Small intestine (tissue), 7 donors: ENCODE results near the gene ELOVL7. TPM values are rescaled to one million over a fixed set of nuclear protein-coding genes. Genes with fewer than 3 reads are reported as not detected.
"Not testable (repeated sequence)": the region's sequence is repeated elsewhere in the genome, so short reads cannot be mapped to it uniquely, and the experiment has no call there.

Experiments
- DNase-seq, 2 donors: peaks; one replicate each; pipeline versions ENCODE4 v3.0.0 to v3.0.0-alpha.2; 2013
- FAIRE-seq: peaks from 2 replicates; lab custom pipeline; 2012; peaks lifted over from hg19 to GRCh38; lab: Jason Lieb, UNC
- H3K27ac ChIP-seq, 3 donors: one replicate each; pipeline ENCODE4 v1.5.1; 2013; ENCODE audit warnings: low read length in 2 of 3, mild to moderate bottlenecking in 2 of 3, control low read depth in 1 of 3, inconsistent platforms in 1 of 3, low read depth in 1 of 3, moderate library complexity in 1 of 3
- H3K27me3 ChIP-seq, 3 donors: one replicate each; pipeline ENCODE4 v1.6.1; 2013; ENCODE audit warnings: low read length in 3 of 3, inconsistent platforms in 1 of 3; ENCODE audit not compliant: control insufficient read depth in 3 of 3, insufficient read depth in 3 of 3
- H3K36me3 ChIP-seq, 3 donors: one replicate each; pipeline ENCODE4 v1.6.1; 2013; ENCODE audit warnings: low read length in 3 of 3, inconsistent platforms in 1 of 3, low read depth in 1 of 3, mild to moderate bottlenecking in 1 of 3, moderate library complexity in 1 of 3; ENCODE audit not compliant: control insufficient read depth in 3 of 3, insufficient read depth in 2 of 3
- H3K4me1 ChIP-seq, 3 donors: one replicate each; pipeline ENCODE4 v1.6.1; 2013; ENCODE audit warnings: low read length in 2 of 3, inconsistent platforms in 1 of 3, low read depth in 1 of 3, mild to moderate bottlenecking in 1 of 3, moderate library complexity in 1 of 3; ENCODE audit not compliant: control insufficient read depth in 3 of 3, insufficient read depth in 2 of 3
- H3K4me3 ChIP-seq, 3 donors: one replicate each; pipeline ENCODE4 v1.5.1; 2013; ENCODE audit warnings: low read length in 3 of 3, control low read depth in 1 of 3, inconsistent platforms in 1 of 3, low read depth in 1 of 3, mild to moderate bottlenecking in 1 of 3, moderate library complexity in 1 of 3
- H3K9me3 ChIP-seq, 2 donors: one replicate each; pipeline ENCODE4 v1.6.1; 2013; ENCODE audit warnings: low read depth in 1 of 2, low read length in 1 of 2; ENCODE audit not compliant: control insufficient read depth in 2 of 2, insufficient read depth in 1 of 2
- WGBS, 3 donors: extraction: QIAGEN DNeasy Blood & Tissue Kit; methylation state at CpG; one replicate each; pipeline ENCODE4 v1.1.7; 2013; 5-methylcytosine and 5-hydroxymethylcytosine counted together
- polyA plus RNA-seq, 4 donors: library from polyadenylated mRNA; stranded (reverse) in 3 of 4; unstranded in 1 of 4; fragments of 200-250 nt in 3 of 4; fragments of 120-200 nt in 1 of 4; gene quantifications; one replicate each; pipeline versions ENCODE4 v1.2.1 to v1.2.3, GENCODE V29; 2013
- donor health status: healthy with polysubstance abuse.
- donor health status: control.
- donor health status: control.
- donor health status: Bipolar disorder and iron deficiency.
- donor health status: healthy.

Gene ELOVL7
- polyA plus RNA-seq, 4 donors: 9.2 to 100 (median 20.2) TPM

DNA sequence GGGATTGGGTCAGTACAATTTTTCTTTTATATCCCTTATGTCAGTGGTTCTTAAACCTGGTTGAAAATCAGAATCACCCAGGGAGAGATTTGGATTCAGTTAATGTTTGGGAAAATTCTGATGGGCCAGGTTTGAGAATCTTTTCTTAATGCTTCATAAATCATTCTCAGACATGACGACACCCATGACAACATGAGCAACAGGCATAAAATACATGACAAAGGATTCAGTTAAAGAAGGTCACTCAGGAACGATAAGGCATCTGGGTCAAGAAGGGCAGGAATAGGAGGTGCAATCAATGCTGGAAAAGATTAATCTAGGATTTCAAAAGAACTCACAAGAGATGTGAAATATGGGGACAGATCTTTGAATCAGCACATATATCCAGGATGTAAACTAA, 41.8 kb downstream of the ELOVL7 start:
- FAIRE-seq: no peak
- H3K4me1 ChIP-seq: peaks cover 0 to 23% (median 0%) of the 10 kb centered on the region in 3 donors

GRCh38 chr5:60797482-60798153, 46.5 kb downstream of the ELOVL7 start:
- H3K27me3 ChIP-seq: no peaks in the 10 kb centered on the region
- peaks cover 0 to 6% of the 10 kb centered on the region in 2 donors for H3K9me3 ChIP-seq
- no peak overlapping the region for H3K4me3 ChIP-seq
- 48 to 81% (median 72%) methylated on average over 6 of the region's 6 CpGs for WGBS, 3 donors
- peaks cover 0 to 17% (median 0%) of the 10 kb centered on the region in 3 donors for H3K4me1 ChIP-seq
- FAIRE-seq (no peak), DNase-seq (no peak)
- peaks cover 0 to 9% (median 0%) of the 10 kb centered on the region in 3 donors for H3K36me3 ChIP-seq
- no peak overlapping the region for H3K27ac ChIP-seq

More for the DNA sequence above, 41.8 kb downstream of the ELOVL7 start:
- DNase-seq: peak in 1 of 2 donors; percentile 69
- Histone ChIP-seq H3K4me3 (no peak overlapping the region), H3K36me3 (peaks cover 0 to 7% (median 1%) of the 10 kb centered on the region in 3 donors), H3K9me3 (peaks cover 0 to 6% of the 10 kb centered on the region in 2 donors), H3K27me3 (no peaks in the 10 kb centered on the region), H3K27ac (peak overlapping the region in 1 of 3 donors; percentile 80)
- 29 to 65% (median 62%) methylated on average over 2 of the region's 2 CpGs for WGBS, 3 donors

DNA sequence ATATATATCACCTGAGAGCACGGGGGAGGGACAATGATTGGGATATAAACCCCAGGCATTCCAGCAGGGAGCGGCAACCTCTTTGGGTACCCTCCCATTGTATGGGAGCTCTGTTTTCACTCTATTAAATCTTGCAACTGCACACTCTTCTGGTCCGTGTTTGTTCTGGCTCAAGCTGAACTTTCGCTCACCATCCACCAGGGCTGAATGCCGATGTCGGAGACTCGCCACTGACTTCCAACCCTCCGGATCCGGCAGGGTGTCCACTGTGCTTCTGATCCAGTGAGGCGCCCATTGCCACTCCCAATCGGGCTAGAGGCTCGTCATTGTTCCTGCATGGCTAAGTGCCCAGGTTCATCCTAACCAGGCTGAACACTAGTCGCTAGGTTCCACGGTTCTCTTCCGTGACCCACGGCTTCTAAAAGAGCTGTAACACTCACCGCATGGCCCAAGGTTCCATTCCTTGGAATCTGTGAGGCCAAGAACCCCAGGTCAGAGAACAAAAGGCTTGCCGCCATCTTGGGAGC, 48.6 kb downstream of the ELOVL7 start:
- H3K36me3 ChIP-seq, H3K27ac ChIP-seq, H3K4me3 ChIP-seq, H3K9me3 ChIP-seq, DNase-seq, FAIRE-seq, H3K4me1 ChIP-seq, H3K27me3 ChIP-seq: not testable (repeated sequence)
- 95 to 96% (median 96%) methylated on average over 18 of the region's 18 CpGs for WGBS, 3 donors

DNA sequence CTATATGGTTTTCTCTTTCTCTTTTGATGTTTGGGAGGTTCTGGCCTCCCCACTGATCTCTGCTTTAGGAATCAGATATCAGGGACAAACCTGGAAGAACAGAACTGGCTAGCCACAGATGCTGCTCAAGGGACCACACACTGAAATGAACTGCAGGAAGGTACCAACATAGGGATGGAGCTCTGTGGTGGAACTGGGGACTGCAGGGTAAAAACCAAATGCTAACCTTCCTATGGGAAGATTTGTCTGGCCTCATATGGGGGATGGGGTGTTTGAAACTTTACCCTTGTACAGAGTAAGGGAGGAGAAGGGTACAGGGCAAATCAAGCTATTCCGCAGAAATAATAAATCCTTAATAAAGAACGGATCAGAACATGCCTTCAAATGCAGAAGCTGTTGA, 49.4 kb downstream of the ELOVL7 start:
- whole genome bisulfite sequencing, 3 donors: 92 to 98% (median 96%) methylated on average over 2 of the region's 2 CpGs
- Histone ChIP-seq H3K9me3 (no peaks in the 10 kb centered on the region), H3K4me1 (no peaks in the 10 kb centered on the region), H3K4me3 (no peak overlapping the region), H3K27me3 (no peaks in the 10 kb centered on the region), H3K27ac (no peak overlapping the region), H3K36me3 (peaks cover 0 to 9% (median 0%) of the 10 kb centered on the region in 3 donors)
- DNase-seq: no peak
- FAIRE-seq: no peak

DNA sequence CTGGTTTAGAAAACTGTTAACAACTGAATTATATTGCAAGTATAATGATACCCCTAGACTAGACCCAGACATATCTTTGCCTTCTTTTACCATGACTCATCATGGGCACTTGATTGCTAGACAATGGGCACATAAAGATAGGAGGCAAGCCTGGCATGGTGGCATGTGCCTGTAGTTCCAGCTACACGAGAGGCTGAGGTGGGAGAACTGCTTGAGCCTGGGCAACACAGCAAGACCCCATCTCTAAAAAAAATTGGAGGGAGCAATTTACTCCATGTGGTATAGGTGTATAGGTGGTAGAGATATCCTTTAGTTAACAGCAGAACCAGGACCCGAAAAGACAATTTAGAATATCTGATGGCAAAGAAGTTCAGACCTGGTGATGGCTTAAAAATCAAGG, 51.6 kb downstream of the ELOVL7 start:
- DNase-seq: no peak
- WGBS, 3 donors: 81 to 97% (median 84%) methylated on average over 2 of the region's 2 CpGs
- Histone ChIP-seq H3K4me3 (no peak overlapping the region), H3K27me3 (no peaks in the 10 kb centered on the region), H3K4me1 (peaks cover 0 to 7% (median 0%) of the 10 kb centered on the region in 3 donors), H3K9me3 (no peaks in the 10 kb centered on the region), H3K27ac (no peak overlapping the region), H3K36me3 (peaks cover 0 to 9% (median 0%) of the 10 kb centered on the region in 3 donors)
- FAIRE-seq: no peak

DNA sequence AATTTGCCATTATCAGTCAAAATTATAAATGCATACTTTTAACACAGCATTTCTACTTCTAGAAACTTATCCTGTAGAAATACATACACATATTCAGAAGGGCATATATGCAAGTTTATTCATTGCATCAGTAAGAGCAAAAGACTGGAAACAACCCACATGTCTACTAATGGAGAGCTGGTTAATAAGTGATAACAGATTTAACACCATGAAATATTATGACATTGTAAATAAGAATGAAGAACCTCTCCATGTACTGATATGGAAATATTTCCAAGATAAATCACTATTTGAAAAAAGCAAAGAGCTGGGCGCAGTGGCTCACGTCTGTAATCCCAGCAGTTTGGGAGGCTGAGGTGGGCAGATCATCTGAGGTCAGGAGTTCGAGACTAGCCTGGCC, 54.5 kb downstream of the ELOVL7 start:
- H3K4me3 ChIP-seq: no peak overlapping the region
- no peak for FAIRE-seq
- no peaks in the 10 kb centered on the region for H3K27me3 ChIP-seq
- WGBS, 3 donors: 61 to 63% (median 63%) methylated on average over 3 of the region's 3 CpGs
- peaks cover 0 to 7% (median 0%) of the 10 kb centered on the region in 3 donors for H3K4me1 ChIP-seq
- H3K27ac ChIP-seq: peak overlapping the region in 1 of 3 donors; percentile 19
- peak in 1 of 2 donors; percentile 36 for DNase-seq
- peaks cover 0 to 5% (median 3%) of the 10 kb centered on the region in 3 donors for H3K36me3 ChIP-seq
- H3K9me3 ChIP-seq: no peaks in the 10 kb centered on the region

DNA sequence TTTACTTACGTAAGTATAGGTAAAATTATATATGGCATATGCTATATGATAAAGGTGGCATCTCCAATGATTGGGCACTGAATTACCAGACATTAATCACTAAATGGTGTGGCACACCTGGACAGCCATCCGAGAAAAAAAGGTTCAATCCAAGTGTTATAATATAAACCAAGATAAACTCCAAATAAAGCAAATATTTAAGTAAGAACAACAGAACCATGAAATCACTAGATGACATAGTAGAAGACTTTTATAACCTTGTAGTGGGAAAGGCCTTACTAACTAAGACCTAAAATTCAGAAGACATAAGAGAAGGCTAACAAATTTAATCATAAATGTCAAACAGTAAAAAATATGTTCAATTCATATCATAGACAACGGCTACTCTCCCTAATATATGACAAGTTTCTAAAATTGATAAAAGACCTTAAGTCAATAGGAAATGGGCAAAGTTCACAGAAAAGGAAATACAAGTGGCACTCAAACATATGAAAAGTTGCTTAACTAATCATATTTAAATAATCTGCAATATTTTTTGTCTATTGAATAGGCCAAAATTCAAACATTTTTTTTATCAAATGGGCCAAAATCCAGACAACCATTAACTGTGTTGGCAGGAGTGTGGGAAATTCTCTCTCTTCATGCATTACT, 55.1 kb downstream of the ELOVL7 start:
- H3K9me3 ChIP-seq: no peaks in the 10 kb centered on the region
- 41 to 73% (median 44%) methylated on average over 3 of the region's 3 CpGs for WGBS, 3 donors
- peaks cover 0 to 7% (median 0%) of the 10 kb centered on the region in 3 donors for H3K4me1 ChIP-seq
- no peaks in the 10 kb centered on the region for H3K27me3 ChIP-seq
- peak overlapping the region in 1 of 3 donors; percentile 29 for H3K27ac ChIP-seq
- DNase-seq (peak; percentile 22 to 45), FAIRE-seq (no peak)
- H3K36me3 ChIP-seq: peaks cover 0 to 5% (median 3%) of the 10 kb centered on the region in 3 donors
- H3K4me3 ChIP-seq: no peak overlapping the region

DNA sequence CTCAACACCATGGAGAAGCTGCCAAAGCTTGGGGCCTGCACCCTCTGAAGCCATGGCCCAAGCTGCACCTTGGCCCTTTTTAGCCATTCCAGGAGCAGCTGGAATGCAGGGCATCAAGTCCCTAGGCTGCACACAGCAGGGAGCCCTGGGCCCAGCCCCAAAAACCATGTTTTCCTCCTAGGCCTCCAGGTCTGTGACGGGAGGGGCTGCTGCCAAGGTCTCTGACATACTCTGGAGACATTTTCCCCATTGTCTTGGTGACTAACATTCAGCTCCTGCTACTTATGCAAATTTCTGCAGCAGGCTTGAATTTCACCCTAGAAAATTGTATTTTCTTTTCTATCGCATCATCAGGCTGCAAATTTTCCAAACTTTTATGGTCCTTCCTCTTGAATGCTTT, 64.6 kb downstream of the ELOVL7 start:
- no peak for DNase-seq
- no peak for FAIRE-seq
- 87 to 98% (median 91%) methylated on average over 2 of the region's 2 CpGs for WGBS, 3 donors

More for the DNA sequence above, 64.6 kb downstream of the ELOVL7 start:
- Histone ChIP-seq H3K9me3 (no peaks in the 10 kb centered on the region), H3K27me3 (no peaks in the 10 kb centered on the region), H3K36me3 (peaks cover 0 to 12% (median 0%) of the 10 kb centered on the region in 3 donors), H3K4me3 (no peak overlapping the region), H3K4me1 (no peaks in the 10 kb centered on the region), H3K27ac (no peak overlapping the region)
